ENCODE measurements around the gene SMPD3. TPM values are rescaled to one million over a fixed set of nuclear protein-coding genes. Genes with fewer than 3 reads are reported as not detected.

SMPD3 gene
- total and polyA plus RNA-seq, 5 donors, result 0.14 to 0.94 (median 0.43) TPM

DNA sequence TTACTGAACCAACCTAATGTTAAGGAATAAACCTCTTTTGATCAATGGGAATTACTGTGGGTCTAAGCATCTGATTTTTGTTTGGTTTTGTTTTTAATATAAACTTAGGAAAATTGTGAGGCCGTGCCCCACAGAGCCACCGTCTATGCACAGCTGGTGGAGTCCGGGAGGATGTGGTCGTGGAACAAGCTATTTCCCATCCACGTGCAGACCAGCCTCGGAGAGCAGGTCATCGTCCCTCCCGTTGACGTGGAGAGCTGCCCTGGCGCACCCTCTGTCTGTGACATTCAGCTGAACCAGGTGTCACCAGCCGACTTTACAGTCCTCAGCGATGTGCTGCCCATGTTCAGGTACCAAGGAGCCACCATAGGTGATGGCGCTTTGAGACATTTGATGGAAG lies 109.1 kb downstream of the SMPD3 start:
- intact Hi-C loops (cut with DNase I), result no loop called here

GRCh38 chr16:68338326-68339119 lies 109.8 kb downstream of the SMPD3 start:
- 94% methylated on average over 16 of the region's 16 CpGs for WGBS
- Histone ChIP-seq H3K27me3 (ENCODE audit: control insufficient read depth, insufficient read depth) (no peaks in the 10 kb centered on the region), H3K9me3 (ENCODE audit: control insufficient read depth, low read length) (no peaks in the 10 kb centered on the region), H3K4me1 (ENCODE audit: control insufficient read depth, insufficient read depth, low read length) (no peaks in the 10 kb centered on the region), H3K4me3 (ENCODE audit: low read length) (no peak overlapping the region), H3K27ac (ENCODE audit: low read length) (no peak overlapping the region)
- intact Hi-C loops (cut with DNase I), result no loop called here
- ATAC-seq (no peak), DNase-seq (no peak)

More for the DNA sequence above, 109.1 kb downstream of the SMPD3 start:
- Histone ChIP-seq H3K9me3 (ENCODE audit: control insufficient read depth, low read length) (no peaks in the 10 kb centered on the region), H3K27ac (ENCODE audit: low read length) (no peak overlapping the region), H3K27me3 (ENCODE audit: control insufficient read depth, insufficient read depth) (no peaks in the 10 kb centered on the region), H3K4me1 (ENCODE audit: control insufficient read depth, insufficient read depth, low read length) (no peaks in the 10 kb centered on the region), H3K4me3 (ENCODE audit: low read length) (no peak overlapping the region)
- ATAC-seq (no peak), DNase-seq (no peak)
- WGBS, result 92% methylated on average over 13 of the region's 13 CpGs

GRCh38 chr16:68335175-68335574 lies 113.1 kb downstream of the SMPD3 start:
- no peak for ATAC-seq
- Histone ChIP-seq H3K27ac (ENCODE audit: low read length) (no peak overlapping the region), H3K4me1 (ENCODE audit: control insufficient read depth, insufficient read depth, low read length) (no peaks in the 10 kb centered on the region), H3K27me3 (ENCODE audit: control insufficient read depth, insufficient read depth) (no peaks in the 10 kb centered on the region), H3K9me3 (ENCODE audit: control insufficient read depth, low read length) (no peaks in the 10 kb centered on the region), H3K4me3 (ENCODE audit: low read length) (no peak overlapping the region)
- WGBS, result 92% methylated on average over 5 of the region's 5 CpGs
- no peak for DNase-seq
- intact Hi-C loops (cut with DNase I), result no loop called here

DNA sequence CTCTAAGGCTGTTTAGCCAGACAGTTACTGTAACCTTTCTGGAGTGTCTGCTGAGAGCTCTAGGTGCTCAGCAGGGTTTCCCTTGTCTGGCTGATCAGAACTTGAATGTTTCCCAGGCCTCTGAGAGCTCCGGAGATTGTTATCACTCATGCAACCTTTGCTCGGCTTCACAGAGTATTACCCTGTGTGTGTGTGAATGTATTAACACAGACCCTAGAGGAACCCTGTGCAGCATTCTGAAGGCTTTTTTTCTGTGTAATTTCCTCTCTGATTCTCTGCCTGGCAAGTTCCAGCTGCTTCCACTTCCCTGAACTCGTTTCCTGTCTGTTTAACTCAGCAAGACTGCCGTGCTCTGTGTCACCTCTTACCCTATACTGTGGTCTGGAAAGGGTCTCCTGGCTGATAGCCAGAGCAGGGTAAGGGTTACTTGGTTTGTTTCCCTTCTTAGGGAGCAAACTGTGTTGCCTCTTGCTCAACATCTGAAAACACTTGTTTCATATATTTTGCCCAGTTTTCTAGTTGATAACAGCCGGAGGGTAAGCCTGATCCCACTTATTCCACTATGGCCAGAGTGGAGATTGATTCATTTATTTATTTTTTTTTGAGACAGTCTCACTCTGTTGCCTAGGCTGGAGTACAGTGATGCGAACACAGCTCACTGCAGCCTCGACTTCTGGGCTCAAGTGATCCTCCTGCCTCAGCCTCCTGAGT lies 115.7 kb downstream of the SMPD3 start:
- Histone ChIP-seq H3K27me3 (ENCODE audit: control insufficient read depth, insufficient read depth) (no peaks in the 10 kb centered on the region), H3K4me1 (ENCODE audit: control insufficient read depth, insufficient read depth, low read length) (no peaks in the 10 kb centered on the region), H3K9me3 (ENCODE audit: control insufficient read depth, low read length) (no peaks in the 10 kb centered on the region), H3K4me3 (ENCODE audit: low read length) (no peak overlapping the region), H3K27ac (ENCODE audit: low read length) (peak overlapping the region; percentile 44)
- no peak for DNase-seq
- intact Hi-C loops (cut with DNase I), result no loop called here
- ATAC-seq, result peak; percentile 45 to 48
- WGBS, result 52% methylated on average over 7 of the region's 7 CpGs

- ATAC-seq (no peak), DNase-seq (no peak)
- intact Hi-C loops (cut with DNase I), result no loop called here
- Histone ChIP-seq H3K27ac (ENCODE audit: low read length) (peak overlapping the region; percentile 44), H3K27me3 (ENCODE audit: control insufficient read depth, insufficient read depth) (no peaks in the 10 kb centered on the region), H3K4me3 (ENCODE audit: low read length) (no peak overlapping the region), H3K9me3 (ENCODE audit: control insufficient read depth, low read length) (no peaks in the 10 kb centered on the region), H3K4me1 (ENCODE audit: control insufficient read depth, insufficient read depth, low read length) (no peaks in the 10 kb centered on the region)
- 24% methylated on average over 4 of the region's 4 CpGs for WGBS
Measured at GRCh38 chr16:68331879-68332410, 116.4 kb downstream of the SMPD3 start.

- Histone ChIP-seq H3K9me3 (ENCODE audit: control insufficient read depth, low read length) (no peaks in the 10 kb centered on the region), H3K4me1 (ENCODE audit: control insufficient read depth, insufficient read depth, low read length) (no peaks in the 10 kb centered on the region), H3K4me3 (ENCODE audit: low read length) (no peak overlapping the region), H3K27me3 (ENCODE audit: control insufficient read depth, insufficient read depth) (no peaks in the 10 kb centered on the region), H3K27ac (ENCODE audit: low read length) (no peak overlapping the region)
- DNase-seq (no peak), ATAC-seq (no peak)
- 40% methylated on average over 3 of the region's 3 CpGs for WGBS
- intact Hi-C loops (cut with DNase I), result loop anchor here (1.0 to 5.0 kb wide), 3 partner anchors 67 to 87 kb away; partner anchors contain the start of gene SLC7A6 (in 3 of the 4)
Measured at GRCh38 chr16:68328860-68329390, 119.4 kb downstream of the SMPD3 start.

DNA sequence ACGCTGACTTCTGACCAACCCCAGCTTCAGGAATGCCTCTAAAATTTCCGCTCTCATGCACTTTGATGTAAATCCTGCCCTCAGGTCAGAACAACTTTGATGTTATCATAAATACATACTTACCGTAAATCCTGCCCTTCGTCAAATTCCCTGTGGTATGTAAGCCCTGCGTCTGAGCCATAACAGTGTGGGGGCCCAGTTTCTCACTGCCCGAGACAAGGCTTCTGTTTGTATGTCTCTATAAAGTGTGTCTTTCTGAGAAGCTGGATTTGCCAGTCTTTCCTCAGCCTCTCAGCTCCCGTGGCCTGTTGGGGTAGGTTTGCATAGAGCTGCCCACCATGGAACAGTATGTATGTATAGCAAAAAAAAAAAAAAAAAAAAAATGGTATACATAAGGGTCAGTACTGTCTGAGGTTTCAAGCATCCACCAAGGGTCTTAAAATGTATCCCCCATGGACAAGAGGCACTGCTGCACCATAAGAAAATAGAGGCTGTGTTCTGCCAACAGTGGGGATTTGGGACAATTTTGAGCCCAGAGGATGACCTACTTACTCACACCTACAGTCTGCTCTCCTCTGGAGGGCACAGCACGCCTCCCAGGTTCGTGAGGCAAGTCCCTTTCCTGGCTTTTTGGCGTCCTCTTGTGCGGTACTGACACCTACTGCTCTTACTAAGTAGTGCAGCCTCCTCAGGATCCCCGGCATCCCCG lies 120.0 kb downstream of the SMPD3 start:
- 42% methylated on average over 13 of the region's 13 CpGs for WGBS
- H3K4me1 ChIP-seq (ENCODE audit: control insufficient read depth, insufficient read depth, low read length), result no peaks in the 10 kb centered on the region
- H3K4me3 ChIP-seq (ENCODE audit: low read length), result no peak overlapping the region
- peak; percentile 90 to 94 for ATAC-seq
- DNase-seq, result peak; percentile 66 to 87 (median 84)
- no peak overlapping the region for H3K27ac ChIP-seq (ENCODE audit: low read length)
- no peaks in the 10 kb centered on the region for H3K27me3 ChIP-seq (ENCODE audit: control insufficient read depth, insufficient read depth)
- intact Hi-C loops (cut with DNase I), result loop anchor here (1.0 to 5.0 kb wide), 3 partner anchors 66 to 86 kb away; partner anchors contain the start of gene SLC7A6 (in 3 of the 4)
- no peaks in the 10 kb centered on the region for H3K9me3 ChIP-seq (ENCODE audit: control insufficient read depth, low read length)

GRCh38 chr16:68324780-68325357 lies 123.4 kb downstream of the SMPD3 start:
- Histone ChIP-seq H3K27me3 (ENCODE audit: control insufficient read depth, insufficient read depth) (no peaks in the 10 kb centered on the region), H3K27ac (ENCODE audit: low read length) (no peak overlapping the region), H3K9me3 (ENCODE audit: control insufficient read depth, low read length) (no peaks in the 10 kb centered on the region), H3K4me1 (ENCODE audit: control insufficient read depth, insufficient read depth, low read length) (no peaks in the 10 kb centered on the region), H3K4me3 (ENCODE audit: low read length) (no peak overlapping the region)
- no peak for ATAC-seq
- DNase-seq, result no peak
- intact Hi-C loops (cut with DNase I), result loop anchor here (5.0 kb wide), 2 partner anchors 63 to 83 kb away; partner anchors contain the start of gene SLC7A6 (in 3 of the 4)
- 90% methylated on average over 8 of the region's 8 CpGs for WGBS

DNA sequence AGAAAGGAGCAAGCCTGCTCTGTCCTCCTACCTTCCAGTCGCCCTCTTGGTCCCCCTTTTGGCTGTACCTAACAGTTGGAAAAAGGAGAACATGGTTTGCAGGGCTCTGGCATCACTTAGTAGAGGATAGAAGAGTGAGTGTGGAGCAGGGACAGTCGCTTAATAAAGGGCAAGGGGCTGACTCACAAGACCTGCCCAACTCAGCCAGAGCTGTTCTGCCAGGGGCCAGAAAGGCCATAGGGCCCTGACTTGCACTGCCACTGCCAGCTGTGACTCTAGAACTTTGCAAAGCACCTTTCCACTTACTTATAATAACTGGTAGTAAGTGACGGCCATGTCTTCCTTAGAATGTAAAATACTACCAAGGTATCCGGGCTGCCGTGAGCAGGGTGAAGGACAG lies 124.0 kb downstream of the SMPD3 start:
- no peak for DNase-seq
- WGBS, result 93% methylated on average over 5 of the region's 5 CpGs
- Histone ChIP-seq H3K4me1 (ENCODE audit: control insufficient read depth, insufficient read depth, low read length) (no peaks in the 10 kb centered on the region), H3K27me3 (ENCODE audit: control insufficient read depth, insufficient read depth) (no peaks in the 10 kb centered on the region), H3K4me3 (ENCODE audit: low read length) (no peak overlapping the region), H3K9me3 (ENCODE audit: control insufficient read depth, low read length) (no peaks in the 10 kb centered on the region), H3K27ac (ENCODE audit: low read length) (no peak overlapping the region)
- intact Hi-C loops (cut with DNase I), result no loop called here
- no peak for ATAC-seq

DNA sequence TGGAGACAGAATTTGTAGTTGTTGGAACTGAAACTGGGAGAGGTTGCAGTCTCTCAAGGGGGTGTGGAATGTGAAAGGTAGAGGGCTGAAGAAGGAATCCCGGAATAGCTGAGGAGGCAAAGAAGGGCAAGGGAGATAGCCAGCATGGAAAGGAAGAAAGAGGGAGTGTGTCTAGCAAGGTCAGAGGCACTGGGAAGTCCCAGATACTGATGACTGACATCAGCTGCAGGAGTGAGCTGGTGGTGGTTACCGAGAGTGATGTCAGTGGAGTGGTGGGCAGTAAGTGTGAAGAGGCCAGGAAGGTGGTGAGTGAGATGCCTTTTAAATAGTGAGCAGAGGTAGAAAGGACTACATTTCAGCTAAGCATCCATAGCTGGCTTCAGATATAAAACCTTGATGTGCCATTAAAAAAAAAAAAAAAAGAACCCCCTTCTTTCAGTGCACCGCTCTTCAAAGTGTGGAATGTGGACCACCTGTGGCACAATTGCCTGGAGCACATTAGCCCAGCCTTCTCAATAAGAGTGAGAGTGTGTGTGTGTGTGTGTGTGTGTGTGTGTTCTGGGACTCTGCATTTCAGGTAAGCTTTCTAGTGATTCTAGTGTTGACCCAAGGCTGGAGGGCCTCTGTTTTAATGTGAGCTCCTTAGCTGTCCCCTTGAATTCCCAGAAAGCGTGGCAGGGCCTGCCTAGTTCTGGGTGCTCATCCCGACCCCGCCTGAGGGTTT lies 129.0 kb downstream of the SMPD3 start:
- Histone ChIP-seq H3K9me3 (ENCODE audit: control insufficient read depth, low read length) (no peaks in the 10 kb centered on the region), H3K27ac (ENCODE audit: low read length) (no peak overlapping the region), H3K4me3 (ENCODE audit: low read length) (no peak overlapping the region), H3K4me1 (ENCODE audit: control insufficient read depth, insufficient read depth, low read length) (no peaks in the 10 kb centered on the region), H3K27me3 (ENCODE audit: control insufficient read depth, insufficient read depth) (no peaks in the 10 kb centered on the region)
- no peak for DNase-seq
- intact Hi-C loops (cut with DNase I), result no loop called here
- ATAC-seq, result no peak
- 90% methylated on average over 6 of the region's 6 CpGs for WGBS
